Fibroblast of villous mesenchyme (primary cell): ENCODE data around the gene STMN3. TPM values are rescaled to one million over a fixed set of nuclear protein-coding genes. Genes with fewer than 3 reads are reported as not detected.

ENCODE experiments used
- DNase-seq: peaks from one replicate; pipeline ENCODE4 v3.0.0-alpha.2; 2010; ENCODE audit warnings: low read depth
- H3K4me3 ChIP-seq: 2 replicates; pipeline ENCODE4 v1.5.1; 2011; ENCODE audit warnings: low read depth, mild to moderate bottlenecking, low read length
- CTCF ChIP-seq: IDR thresholded peaks from 2 replicates; pipeline ENCODE4 v1.5.1; 2012; ENCODE audit warnings: low read depth, mild to moderate bottlenecking, low read length; ENCODE audit not compliant: insufficient read depth
- total RNA-seq: library from RNA; depleted of rRNA; stranded (reverse); fragments of >200 nt; gene quantifications from 2 replicates; pipeline ENCODE4 v1.2.3, GENCODE V29; 2012

Gene STMN3
- total RNA-seq, 1 donor: 5.6 TPM

- DNase-seq: no peak
- H3K4me3 ChIP-seq: no peak overlapping the region
- no peak for TF ChIP-seq CTCF
Measured at GRCh38 chr20:63680857-63681608, 27.8 kb upstream of the STMN3 start.

GRCh38 chr20:63680427-63680826, 27.2 kb upstream of the STMN3 start:
- no peak overlapping the region for H3K4me3 ChIP-seq
- TF ChIP-seq CTCF: no peak
- no peak for DNase-seq

GRCh38 chr20:63679799-63680305, 26.6 kb upstream of the STMN3 start:
- DNase-seq: no peak
- TF ChIP-seq CTCF: no peak
- H3K4me3 ChIP-seq: no peak overlapping the region

GRCh38 chr20:63678667-63679465, 25.6 kb upstream of the STMN3 start:
- no peak for DNase-seq
- TF ChIP-seq CTCF: no peak
- no peak overlapping the region for H3K4me3 ChIP-seq

GRCh38 chr20:63678071-63678470, 24.8 kb upstream of the STMN3 start:
- no peak overlapping the region for H3K4me3 ChIP-seq
- DNase-seq: no peak
- no peak for TF ChIP-seq CTCF

GRCh38 chr20:63675681-63676368, 22.6 kb upstream of the STMN3 start:
- DNase-seq: no peak
- no peak overlapping the region for H3K4me3 ChIP-seq
- TF ChIP-seq CTCF: no peak
